Mesenchymal stem cell (in vitro differentiated cells and primary cell): ENCODE measurements around the gene SMARCAL1.

ENCODE experiments used
- DNase-seq: peaks from one replicate; pipeline ENCODE4 v3.0.0-alpha.2; 2013
- H2AFZ ChIP-seq: one replicate; pipeline ENCODE4 v1.6.1; 2013; ENCODE audit warnings: low read depth, mild to moderate bottlenecking, control low read depth, inconsistent platforms, low read length, moderate library complexity
- H2AK5ac ChIP-seq: 2 replicates; pipeline ENCODE4 v1.6.1; 2013; ENCODE audit warnings: low read length, moderate library complexity, mild to moderate bottlenecking, inconsistent platforms; ENCODE audit not compliant: severe bottlenecking
- H2BK120ac ChIP-seq: one replicate; pipeline ENCODE4 v1.6.1; 2013; ENCODE audit warnings: low read depth, mild to moderate bottlenecking, inconsistent platforms, low read length, moderate library complexity
- H2BK12ac ChIP-seq, 2 experiments: one replicate each; pipeline ENCODE4 v1.6.1; 2013; ENCODE audit warnings: inconsistent platforms in 2 of 2, low read length in 2 of 2, mild to moderate bottlenecking in 2 of 2, moderate library complexity in 2 of 2, control low read depth in 1 of 2
- H2BK15ac ChIP-seq: one replicate; pipeline ENCODE4 v1.6.1; 2013; ENCODE audit warnings: mild to moderate bottlenecking, low read depth, inconsistent platforms; ENCODE audit not compliant: poor library complexity, severe bottlenecking
- H2BK5ac ChIP-seq: 2 replicates; pipeline ENCODE4 v1.6.1; 2013; ENCODE audit warnings: low read depth, mild to moderate bottlenecking, low read length, control low read depth, inconsistent platforms; ENCODE audit not compliant: poor library complexity, severe bottlenecking
- H3K14ac ChIP-seq, 2 experiments: one replicate each; pipeline ENCODE4 v1.6.1; 2013; ENCODE audit warnings: inconsistent platforms in 2 of 2, low read length in 2 of 2, control low read depth in 1 of 2, mild to moderate bottlenecking in 1 of 2, moderate library complexity in 1 of 2
- H3K18ac ChIP-seq, 2 experiments: one replicate each; pipeline ENCODE4 v1.6.1; 2013; ENCODE audit warnings: inconsistent platforms in 2 of 2, low read length in 2 of 2, control low read depth in 1 of 2, low read depth in 1 of 2, mild to moderate bottlenecking in 1 of 2
- H3K23ac ChIP-seq, 2 experiments: one replicate each; pipeline ENCODE4 v1.6.1; 2013; ENCODE audit warnings: inconsistent platforms in 2 of 2, low read length in 2 of 2, mild to moderate bottlenecking in 2 of 2, moderate library complexity in 2 of 2, control low read depth in 1 of 2
- H3K27ac ChIP-seq: 2 replicates; pipeline ENCODE4 v1.5.1; 2013; ENCODE audit warnings: mild to moderate bottlenecking, moderate library complexity, low read length, control low read depth, inconsistent platforms; ENCODE audit not compliant: poor library complexity, severe bottlenecking
- H3K27me3 ChIP-seq, 2 experiments: 2 replicates each; pipeline versions ENCODE4 v1.6.1 to v1.7.0; 2013; ENCODE audit warnings: low read length in 2 of 2, mild to moderate bottlenecking in 2 of 2, moderate library complexity in 2 of 2, control low read depth in 1 of 2, inconsistent platforms in 1 of 2; ENCODE audit not compliant: control insufficient read depth in 1 of 2, insufficient read depth in 1 of 2
- H3K36me3 ChIP-seq, 2 experiments: 2 replicates each; pipeline versions ENCODE4 v1.6.1 to v1.7.0; 2013; ENCODE audit warnings: low read length in 2 of 2, control low read depth in 1 of 2, inconsistent platforms in 1 of 2, low read depth in 1 of 2, mild to moderate bottlenecking in 1 of 2; ENCODE audit not compliant: insufficient read depth in 2 of 2, control insufficient read depth in 1 of 2
- H3K4ac ChIP-seq, 2 experiments: one replicate each; pipeline ENCODE4 v1.6.1; 2013; ENCODE audit warnings: inconsistent platforms in 2 of 2, low read length in 2 of 2, mild to moderate bottlenecking in 2 of 2, moderate library complexity in 2 of 2, control low read depth in 1 of 2, low read depth in 1 of 2
- H3K4me1 ChIP-seq: 2 replicates; pipeline ENCODE4 v1.6.1; 2013; ENCODE audit warnings: low read depth, low read length, control low read depth; ENCODE audit not compliant: control insufficient read depth, insufficient read depth
- H3K4me2 ChIP-seq: 2 replicates; pipeline ENCODE4 v1.6.1; 2013; ENCODE audit warnings: low read length, mild to moderate bottlenecking, inconsistent platforms; ENCODE audit not compliant: poor library complexity, severe bottlenecking
- H3K4me3 ChIP-seq, 2 experiments: 2 replicates each; pipeline versions ENCODE4 v1.5.1 to v1.7.0; 2013; ENCODE audit warnings: low read length in 2 of 2, mild to moderate bottlenecking in 2 of 2, control low read depth in 1 of 2, low read depth in 1 of 2; ENCODE audit not compliant: insufficient read depth in 1 of 2
- H3K79me1 ChIP-seq: replicated peaks from 2 replicates; pipeline ENCODE4 v1.6.1; 2013; ENCODE audit warnings: mild to moderate bottlenecking, control low read depth, low read length, inconsistent platforms; ENCODE audit not compliant: poor library complexity, severe bottlenecking
- H3K9ac ChIP-seq: 2 replicates; pipeline ENCODE4 v1.7.0; 2013; ENCODE audit warnings: mild to moderate bottlenecking, low read length, moderate library complexity
- H3K9me3 ChIP-seq: 2 replicates; pipeline ENCODE4 v1.7.0; 2013; ENCODE audit warnings: mild to moderate bottlenecking, low read length; ENCODE audit not compliant: control insufficient read depth
- H4K8ac ChIP-seq: one replicate; pipeline ENCODE4 v1.6.1; 2013; ENCODE audit warnings: inconsistent platforms, mild to moderate bottlenecking, low read length, moderate library complexity
- H4K91ac ChIP-seq: one replicate; pipeline ENCODE4 v1.6.1; 2013; ENCODE audit warnings: mild to moderate bottlenecking, low read length, inconsistent platforms
- WGBS: methylation state at CpG from one replicate; pipeline ENCODE4 v1.1.7; 2013; ENCODE audit warnings: mixed read lengths; 5-methylcytosine and 5-hydroxymethylcytosine counted together

Gene SMARCAL1

DNA sequence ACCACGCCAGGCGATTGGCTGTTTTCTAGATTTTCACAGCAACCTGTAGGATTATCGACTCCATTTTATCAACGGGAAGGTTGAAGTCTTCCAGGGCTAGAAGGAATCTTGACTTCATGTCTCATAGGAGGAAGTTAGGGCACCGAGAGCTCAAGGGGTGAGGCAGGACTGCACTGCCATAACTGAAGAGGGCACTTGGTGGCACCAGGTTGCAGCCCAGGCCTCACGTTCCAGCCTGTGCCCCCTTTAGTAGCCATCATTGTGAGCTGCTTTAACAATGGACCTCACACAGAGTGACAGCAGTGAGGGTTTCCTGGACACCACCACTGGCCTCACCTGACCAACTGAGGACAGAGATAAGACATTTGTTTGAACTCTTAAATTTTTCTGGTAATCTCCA is 63.5 kb downstream of the SMARCAL1 start:
- H3K36me3 ChIP-seq, result peaks cover 29 to 68% of the 10 kb centered on the region in 2 experiments
- H3K4ac ChIP-seq, result no peak overlapping the region
- H2BK5ac ChIP-seq, result no peak overlapping the region
- H3K9ac ChIP-seq, result no peak overlapping the region
- H4K8ac ChIP-seq, result no peak overlapping the region
- H3K27me3 ChIP-seq, result no peaks in the 10 kb centered on the region
- no peak overlapping the region for H3K14ac ChIP-seq
- H2AK5ac ChIP-seq, result no peak overlapping the region
- no peak for DNase-seq
- H2BK15ac ChIP-seq, result no peak overlapping the region
- H3K9me3 ChIP-seq, result no peaks in the 10 kb centered on the region
- no peak overlapping the region for H2BK12ac ChIP-seq
- no peak overlapping the region for H3K4me3 ChIP-seq
- no peaks in the 10 kb centered on the region for H3K79me1 ChIP-seq
- no peak overlapping the region for H3K23ac ChIP-seq
- H3K18ac ChIP-seq, result no peak overlapping the region
- H3K4me1 ChIP-seq, result peaks cover 4% of the 10 kb centered on the region
- no peak overlapping the region for H2AFZ ChIP-seq
- no peak overlapping the region for H3K27ac ChIP-seq
- no peak overlapping the region for H3K4me2 ChIP-seq
- no peak overlapping the region for H2BK120ac ChIP-seq
- 96% methylated on average over 6 of the region's 6 CpGs for WGBS
- no peak overlapping the region for H4K91ac ChIP-seq

DNA sequence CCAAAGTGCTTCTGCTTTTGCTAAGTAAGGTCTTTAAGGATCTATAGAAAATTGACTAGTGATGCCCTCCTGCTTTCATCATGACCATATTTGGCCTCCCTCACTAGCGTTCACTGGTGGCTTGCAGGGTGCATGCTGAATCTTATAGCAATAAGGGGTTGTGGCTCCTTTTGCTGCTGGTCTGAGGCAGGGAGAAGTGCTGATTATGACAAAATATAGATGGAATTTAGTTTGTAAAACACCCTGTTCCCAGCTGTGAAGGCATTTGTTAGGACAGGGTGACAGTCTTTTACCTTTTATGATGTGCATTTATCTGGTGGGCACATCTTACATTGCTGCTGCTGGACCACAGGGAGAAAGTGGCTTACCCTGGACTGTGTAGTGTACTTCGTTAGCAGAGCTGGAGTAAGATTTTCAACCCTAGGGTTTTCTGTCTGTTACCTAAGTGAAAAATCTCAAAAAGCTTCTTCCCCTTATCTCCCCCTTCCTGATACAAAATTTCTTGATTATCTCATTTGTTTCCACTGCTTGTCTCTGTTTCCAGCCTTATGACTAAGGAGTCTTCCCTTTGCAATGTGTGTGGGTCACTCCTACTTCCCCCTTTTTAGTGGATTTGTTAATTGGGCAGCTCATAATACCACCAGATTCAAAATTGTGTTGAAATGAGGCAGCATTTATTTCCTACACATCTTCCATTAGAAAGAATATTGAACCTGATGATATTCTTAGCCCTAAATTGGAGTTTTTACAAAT is 65.2 kb downstream of the SMARCAL1 start:
- Histone ChIP-seq H3K4me2 (no peak overlapping the region), H3K23ac (no peak overlapping the region), H3K27me3 (no peaks in the 10 kb centered on the region), H3K18ac (no peak overlapping the region), H3K4me3 (no peak overlapping the region), H2BK5ac (no peak overlapping the region), H3K9me3 (no peaks in the 10 kb centered on the region), H2BK120ac (no peak overlapping the region), H3K4me1 (peaks cover 4% of the 10 kb centered on the region), H3K4ac (no peak overlapping the region), H3K14ac (no peak overlapping the region), H2AK5ac (no peak overlapping the region), H3K9ac (no peak overlapping the region), H2BK15ac (no peak overlapping the region), H4K8ac (no peak overlapping the region), H3K79me1 (no peaks in the 10 kb centered on the region), H3K27ac (no peak overlapping the region), H2AFZ (no peak overlapping the region), H2BK12ac (no peak overlapping the region), H4K91ac (no peak overlapping the region), H3K36me3 (peaks cover 26 to 65% of the 10 kb centered on the region in 2 experiments)
- no peak for DNase-seq
- 100% methylated on average over 1 of the region's 2 CpGs for WGBS

DNA sequence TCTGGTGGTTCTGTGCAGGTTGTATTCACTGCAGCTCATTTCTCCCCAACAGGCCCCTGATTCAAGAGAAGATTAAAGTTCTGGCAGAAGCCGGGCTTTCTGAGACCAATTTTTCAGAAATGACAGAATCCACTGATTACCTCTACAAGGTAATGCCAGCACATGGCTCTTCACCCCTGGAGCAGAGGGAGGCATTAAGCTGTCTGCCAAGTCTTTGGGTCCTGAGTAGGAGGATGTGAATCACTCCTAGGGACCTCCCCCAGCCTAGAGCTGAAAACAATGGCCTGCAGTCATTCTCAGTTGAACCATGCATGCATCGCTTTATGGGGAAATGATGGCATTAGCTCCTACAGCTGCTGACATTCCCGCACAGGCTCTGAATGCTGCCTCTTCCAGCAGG is 65.9 kb downstream of the SMARCAL1 start:
- Histone ChIP-seq H2BK120ac (no peak overlapping the region), H2AK5ac (no peak overlapping the region), H3K14ac (no peak overlapping the region), H3K9ac (no peak overlapping the region), H3K4me2 (no peak overlapping the region), H3K79me1 (no peaks in the 10 kb centered on the region), H3K4me1 (peaks cover 4% of the 10 kb centered on the region), H3K4ac (no peak overlapping the region), H3K9me3 (no peaks in the 10 kb centered on the region), H2AFZ (peak overlapping the region; percentile 58), H2BK15ac (no peak overlapping the region), H4K91ac (no peak overlapping the region), H4K8ac (no peak overlapping the region), H2BK12ac (no peak overlapping the region), H3K27me3 (no peaks in the 10 kb centered on the region), H3K18ac (no peak overlapping the region), H3K4me3 (no peak overlapping the region), H3K27ac (peak overlapping the region; percentile 15), H2BK5ac (no peak overlapping the region), H3K36me3 (peaks cover 28 to 72% of the 10 kb centered on the region in 2 experiments), H3K23ac (no peak overlapping the region)
- whole genome bisulfite sequencing, result 53% methylated on average over 3 of the region's 3 CpGs
- peak; percentile 53 for DNase-seq

DNA sequence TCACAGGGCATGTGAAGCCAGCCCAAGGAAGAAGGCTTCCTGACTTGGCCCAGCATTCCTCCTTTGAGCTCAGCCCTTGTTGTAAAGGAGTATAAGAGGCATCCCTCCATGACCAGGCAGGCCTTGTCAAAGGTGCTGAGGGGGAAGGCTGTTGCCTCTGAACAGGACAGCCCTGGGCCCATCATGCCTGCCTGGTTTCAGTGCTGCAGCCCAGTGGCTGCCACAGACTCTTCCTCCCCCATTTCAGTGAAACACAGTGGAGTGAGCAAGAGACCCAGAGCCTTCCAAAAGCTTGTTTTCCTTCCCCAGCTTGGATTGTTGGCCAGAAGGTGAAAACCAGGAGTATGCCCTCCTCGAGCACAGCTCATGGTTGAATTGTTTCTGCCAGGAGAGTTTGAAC is 66.5 kb downstream of the SMARCAL1 start:
- no peak for DNase-seq

More for the DNA sequence above, 66.5 kb downstream of the SMARCAL1 start:
- no peak overlapping the region for H3K4me2 ChIP-seq
- no peak overlapping the region for H2AFZ ChIP-seq
- H3K4me3 ChIP-seq, result no peak overlapping the region
- H2AK5ac ChIP-seq, result no peak overlapping the region
- peaks cover 28 to 73% of the 10 kb centered on the region in 2 experiments for H3K36me3 ChIP-seq
- no peak overlapping the region for H2BK12ac ChIP-seq
- no peak overlapping the region for H3K23ac ChIP-seq
- H3K27me3 ChIP-seq, result no peaks in the 10 kb centered on the region
- peaks cover 4% of the 10 kb centered on the region for H3K4me1 ChIP-seq
- no peak overlapping the region for H2BK120ac ChIP-seq
- no peak overlapping the region for H3K4ac ChIP-seq
- no peaks in the 10 kb centered on the region for H3K9me3 ChIP-seq
- H3K9ac ChIP-seq, result no peak overlapping the region
- H2BK15ac ChIP-seq, result no peak overlapping the region
- no peak overlapping the region for H3K18ac ChIP-seq
- no peak overlapping the region for H3K27ac ChIP-seq
- 92% methylated on average over 1 of the region's 1 CpG for WGBS
- H4K8ac ChIP-seq, result no peak overlapping the region
- no peak overlapping the region for H2BK5ac ChIP-seq
- H3K79me1 ChIP-seq, result no peaks in the 10 kb centered on the region
- no peak overlapping the region for H4K91ac ChIP-seq
- no peak overlapping the region for H3K14ac ChIP-seq
